ENCODE measurements around the gene BCL7B.
"Not testable (repeated sequence)": the region's sequence is repeated elsewhere in the genome, so short reads cannot be mapped to it uniquely, and the experiment has no call there.

The BCL7B gene

GRCh38 chr7:73533742-73534141 is 23.7 kb downstream of the BCL7B start:
- no peak for DNase-seq

GRCh38 chr7:73532224-73532623 is 25.3 kb downstream of the BCL7B start:
- no peak for DNase-seq

GRCh38 chr7:73530800-73531199 is 26.7 kb downstream of the BCL7B start:
- no peak for DNase-seq

- DNase-seq: peak in 1 of 3 donors; percentile 3
Observed at GRCh38 chr7:73526896-73527821, 30.3 kb downstream of the BCL7B start.

GRCh38 chr7:73526158-73526494 is 31.4 kb downstream of the BCL7B start:
- DNase-seq: not testable (repeated sequence)

- DNase-seq: peak; percentile 98 to 100 (median 99)
Observed at GRCh38 chr7:73522105-73522872, 35.2 kb downstream of the BCL7B start, which contains the start of gene BAZ1B. BAZ1B (minus strand) TSS chr7:73522293; CDS start chr7:73521933, 360 bp downstream.

GRCh38 chr7:73521636-73522104 is 35.8 kb downstream of the BCL7B start:
- DNase-seq: peak; percentile 53 to 85 (median 69)

- DNase-seq: peak; percentile 17 to 34 (median 28)
Observed at GRCh38 chr7:73520673-73521635, 36.5 kb downstream of the BCL7B start.

GRCh38 chr7:73519867-73520672 is 37.4 kb downstream of the BCL7B start:
- peak in 2 of 3 donors; percentile 9 to 16 for DNase-seq

GRCh38 chr7:73518470-73518869 is 39.0 kb downstream of the BCL7B start:
- DNase-seq: no peak

GRCh38 chr7:73517241-73517995 is 40.1 kb downstream of the BCL7B start:
- no peak for DNase-seq

GRCh38 chr7:73515178-73515577 is 42.3 kb downstream of the BCL7B start:
- DNase-seq: peak in 2 of 3 donors; percentile 0 to 27

- no peak for DNase-seq
Observed at GRCh38 chr7:73512018-73512780, 45.3 kb downstream of the BCL7B start.

GRCh38 chr7:73509463-73509862 is 48.0 kb downstream of the BCL7B start:
- DNase-seq: no peak

- no peak for DNase-seq
Observed at GRCh38 chr7:73507556-73507955, 49.9 kb downstream of the BCL7B start.

- DNase-seq: no peak
Observed at GRCh38 chr7:73504920-73505319, 52.6 kb downstream of the BCL7B start.

- DNase-seq: no peak
Observed at GRCh38 chr7:73504017-73504416, 53.5 kb downstream of the BCL7B start.

- no peak for DNase-seq
Observed at GRCh38 chr7:73503229-73503628, 54.3 kb downstream of the BCL7B start.

GRCh38 chr7:73496626-73497025 is 60.9 kb downstream of the BCL7B start:
- no peak for DNase-seq

GRCh38 chr7:73495507-73495906 is 62.0 kb downstream of the BCL7B start:
- not testable (repeated sequence) for DNase-seq

Measured in suppressor macrophage treated with lipopolysaccharide for 1 hour (primary cell).